HG03575 (cell line): ENCODE data around the gene SUMO1.

Source experiments
- ATAC-seq: cut with Tn5 transposase; IDR thresholded peaks from one replicate; pipeline ENCODE4 v1.9.1; 2021; ENCODE audit not compliant: unreplicated experiment, insufficient number of reproducible peaks, low FRiP score; ENCODE audit errors: extremely low read depth

SUMO1 gene

GRCh38 chr2:202161151-202161835, 77.1 kb downstream of the SUMO1 start:
- ATAC-seq, result no peak

GRCh38 chr2:202158796-202159195, 79.6 kb downstream of the SUMO1 start:
- no peak for ATAC-seq

- ATAC-seq, result no peak
Measured at GRCh38 chr2:202157211-202157990, 81.0 kb downstream of the SUMO1 start.
